ENCODE data around the gene TCN2. TPM values are rescaled to one million over a fixed set of nuclear protein-coding genes. Genes with fewer than 3 reads are reported as not detected.

Gene TCN2
- total and polyA plus RNA-seq, 4 donors: 6.7 to 14.1 (median 13.0) TPM

DNA sequence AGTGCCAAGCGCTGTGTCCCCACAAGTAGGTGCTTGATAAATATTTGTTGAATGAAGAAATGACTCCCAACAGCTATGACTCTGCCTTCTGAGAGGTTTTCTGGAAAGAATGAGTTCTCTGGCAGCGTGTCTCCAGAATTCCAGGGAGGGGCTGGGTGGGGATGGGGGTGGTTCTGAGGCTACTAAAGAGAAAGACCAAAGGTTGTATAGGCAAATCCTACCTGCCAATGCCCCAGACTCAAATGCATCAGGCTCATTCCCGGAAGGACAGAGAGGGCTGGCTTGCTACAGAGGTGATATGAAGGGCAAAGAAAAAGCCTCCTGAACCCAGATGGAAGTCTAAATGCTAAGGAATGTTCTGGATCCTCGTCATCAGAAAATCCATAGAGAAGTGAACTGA is 58.8 kb downstream of the TCN2 start:
- H3K27me3 ChIP-seq (ENCODE audit: control insufficient read depth in 4 of 4, insufficient read depth in 4 of 4, low read length in 3 of 4): no peaks in the 10 kb centered on the region
- TF ChIP-seq JUND (IDR thresholded peaks at IDR 0.05) (no peak), NR2F2 (IDR thresholded peaks at IDR 0.05) (no peak), EGR1 (IDR thresholded peaks at IDR 0.05; ENCODE audit: low read depth in 2 of 2) (no peak), TAF1 (conservative IDR thresholded peaks at IDR 0.05) (no peak), FOXA2 (IDR thresholded peaks at IDR 0.05) (no peak), GABPA (IDR thresholded peaks at IDR 0.05 in 1 of 2, conservative IDR thresholded peaks at IDR 0.05 in 1 of 2) (no peak), HNF4G (IDR thresholded peaks at IDR 0.05) (no peak), RAD21 (IDR thresholded peaks at IDR 0.05) (no peak), RXRA (IDR thresholded peaks at IDR 0.05) (no peak), FOXA1 (IDR thresholded peaks at IDR 0.05) (no peak), SP1 (IDR thresholded peaks at IDR 0.05) (no peak), HNF4A (conservative IDR thresholded peaks at IDR 0.05) (no peak), YY1 (IDR thresholded peaks at IDR 0.05) (no peak)
- TF ChIP-seq, protein P1, sequence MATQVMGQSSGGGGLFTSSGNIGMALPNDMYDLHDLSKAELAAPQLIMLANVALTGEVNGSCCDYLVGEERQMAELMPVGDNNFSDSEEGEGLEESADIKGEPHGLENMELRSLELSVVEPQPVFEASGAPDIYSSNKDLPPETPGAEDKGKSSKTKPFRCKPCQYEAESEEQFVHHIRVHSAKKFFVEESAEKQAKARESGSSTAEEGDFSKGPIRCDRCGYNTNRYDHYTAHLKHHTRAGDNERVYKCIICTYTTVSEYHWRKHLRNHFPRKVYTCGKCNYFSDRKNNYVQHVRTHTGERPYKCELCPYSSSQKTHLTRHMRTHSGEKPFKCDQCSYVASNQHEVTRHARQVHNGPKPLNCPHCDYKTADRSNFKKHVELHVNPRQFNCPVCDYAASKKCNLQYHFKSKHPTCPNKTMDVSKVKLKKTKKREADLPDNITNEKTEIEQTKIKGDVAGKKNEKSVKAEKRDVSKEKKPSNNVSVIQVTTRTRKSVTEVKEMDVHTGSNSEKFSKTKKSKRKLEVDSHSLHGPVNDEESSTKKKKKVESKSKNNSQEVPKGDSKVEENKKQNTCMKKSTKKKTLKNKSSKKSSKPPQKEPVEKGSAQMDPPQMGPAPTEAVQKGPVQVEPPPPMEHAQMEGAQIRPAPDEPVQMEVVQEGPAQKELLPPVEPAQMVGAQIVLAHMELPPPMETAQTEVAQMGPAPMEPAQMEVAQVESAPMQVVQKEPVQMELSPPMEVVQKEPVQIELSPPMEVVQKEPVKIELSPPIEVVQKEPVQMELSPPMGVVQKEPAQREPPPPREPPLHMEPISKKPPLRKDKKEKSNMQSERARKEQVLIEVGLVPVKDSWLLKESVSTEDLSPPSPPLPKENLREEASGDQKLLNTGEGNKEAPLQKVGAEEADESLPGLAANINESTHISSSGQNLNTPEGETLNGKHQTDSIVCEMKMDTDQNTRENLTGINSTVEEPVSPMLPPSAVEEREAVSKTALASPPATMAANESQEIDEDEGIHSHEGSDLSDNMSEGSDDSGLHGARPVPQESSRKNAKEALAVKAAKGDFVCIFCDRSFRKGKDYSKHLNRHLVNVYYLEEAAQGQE (IDR thresholded peaks at IDR 0.05): no peak
- TF ChIP-seq, protein P2, sequence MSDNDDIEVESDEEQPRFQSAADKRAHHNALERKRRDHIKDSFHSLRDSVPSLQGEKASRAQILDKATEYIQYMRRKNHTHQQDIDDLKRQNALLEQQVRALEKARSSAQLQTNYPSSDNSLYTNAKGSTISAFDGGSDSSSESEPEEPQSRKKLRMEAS (IDR thresholded peaks at IDR 0.05): no peak
- TF ChIP-seq, protein P3, sequence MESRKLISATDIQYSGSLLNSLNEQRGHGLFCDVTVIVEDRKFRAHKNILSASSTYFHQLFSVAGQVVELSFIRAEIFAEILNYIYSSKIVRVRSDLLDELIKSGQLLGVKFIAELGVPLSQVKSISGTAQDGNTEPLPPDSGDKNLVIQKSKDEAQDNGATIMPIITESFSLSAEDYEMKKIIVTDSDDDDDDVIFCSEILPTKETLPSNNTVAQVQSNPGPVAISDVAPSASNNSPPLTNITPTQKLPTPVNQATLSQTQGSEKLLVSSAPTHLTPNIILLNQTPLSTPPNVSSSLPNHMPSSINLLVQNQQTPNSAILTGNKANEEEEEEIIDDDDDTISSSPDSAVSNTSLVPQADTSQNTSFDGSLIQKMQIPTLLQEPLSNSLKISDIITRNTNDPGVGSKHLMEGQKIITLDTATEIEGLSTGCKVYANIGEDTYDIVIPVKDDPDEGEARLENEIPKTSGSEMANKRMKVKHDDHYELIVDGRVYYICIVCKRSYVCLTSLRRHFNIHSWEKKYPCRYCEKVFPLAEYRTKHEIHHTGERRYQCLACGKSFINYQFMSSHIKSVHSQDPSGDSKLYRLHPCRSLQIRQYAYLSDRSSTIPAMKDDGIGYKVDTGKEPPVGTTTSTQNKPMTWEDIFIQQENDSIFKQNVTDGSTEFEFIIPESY (IDR thresholded peaks at IDR 0.05): no peak
- TF ChIP-seq, protein P4, sequence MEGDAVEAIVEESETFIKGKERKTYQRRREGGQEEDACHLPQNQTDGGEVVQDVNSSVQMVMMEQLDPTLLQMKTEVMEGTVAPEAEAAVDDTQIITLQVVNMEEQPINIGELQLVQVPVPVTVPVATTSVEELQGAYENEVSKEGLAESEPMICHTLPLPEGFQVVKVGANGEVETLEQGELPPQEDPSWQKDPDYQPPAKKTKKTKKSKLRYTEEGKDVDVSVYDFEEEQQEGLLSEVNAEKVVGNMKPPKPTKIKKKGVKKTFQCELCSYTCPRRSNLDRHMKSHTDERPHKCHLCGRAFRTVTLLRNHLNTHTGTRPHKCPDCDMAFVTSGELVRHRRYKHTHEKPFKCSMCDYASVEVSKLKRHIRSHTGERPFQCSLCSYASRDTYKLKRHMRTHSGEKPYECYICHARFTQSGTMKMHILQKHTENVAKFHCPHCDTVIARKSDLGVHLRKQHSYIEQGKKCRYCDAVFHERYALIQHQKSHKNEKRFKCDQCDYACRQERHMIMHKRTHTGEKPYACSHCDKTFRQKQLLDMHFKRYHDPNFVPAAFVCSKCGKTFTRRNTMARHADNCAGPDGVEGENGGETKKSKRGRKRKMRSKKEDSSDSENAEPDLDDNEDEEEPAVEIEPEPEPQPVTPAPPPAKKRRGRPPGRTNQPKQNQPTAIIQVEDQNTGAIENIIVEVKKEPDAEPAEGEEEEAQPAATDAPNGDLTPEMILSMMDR (IDR thresholded peaks at IDR 0.05; ENCODE audit: low read depth, low read length, missing input control): no peak
- TF ChIP-seq, protein P5, sequence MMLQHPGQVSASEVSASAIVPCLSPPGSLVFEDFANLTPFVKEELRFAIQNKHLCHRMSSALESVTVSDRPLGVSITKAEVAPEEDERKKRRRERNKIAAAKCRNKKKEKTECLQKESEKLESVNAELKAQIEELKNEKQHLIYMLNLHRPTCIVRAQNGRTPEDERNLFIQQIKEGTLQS (IDR thresholded peaks at IDR 0.05): no peak
- H3K36me3 ChIP-seq (ENCODE audit: control insufficient read depth in 4 of 4, insufficient read depth in 3 of 4, low read depth in 1 of 4, low read length in 3 of 4): peaks cover 2 to 3% (median 2%) of the 10 kb centered on the region in 4 donors
- no peaks in the 10 kb centered on the region for H3K9me3 ChIP-seq (ENCODE audit: control insufficient read depth in 4 of 4, low read length in 3 of 4)
- no peak overlapping the region for H3K27ac ChIP-seq (ENCODE audit: low read depth in 1 of 2, low read length in 2 of 2)
- no peak overlapping the region for H3K9ac ChIP-seq (ENCODE audit: low read depth in 1 of 2, low read length in 2 of 2)
- WGBS: 86% methylated on average over 4 of the region's 4 CpGs
- no peak overlapping the region for H3K4me3 ChIP-seq (ENCODE audit: low read depth in 1 of 3, low read length in 3 of 3)
- DNase-seq (ENCODE audit: low spot score): no peak
- H3K4me1 ChIP-seq (ENCODE audit: control insufficient read depth in 4 of 4, insufficient read depth in 4 of 4, low read length in 3 of 4): peaks cover 2 to 19% (median 13%) of the 10 kb centered on the region in 4 donors

Measured in liver (tissue), 9 donors.